Epithelial cell of proximal tubule (primary cell): Measurements from ENCODE around the gene HDHD3. TPM values are rescaled to one million over a fixed set of nuclear protein-coding genes. Genes with fewer than 3 reads are reported as not detected.
"Not testable (repeated sequence)": the region's sequence is repeated elsewhere in the genome, so short reads cannot be mapped to it uniquely, and the experiment has no call there.

Source experiments
- DNase-seq: peaks from one replicate; pipeline ENCODE4 v3.0.0-alpha.2; 2011; ENCODE audit warnings: low read depth
- H3K4me3 ChIP-seq: 2 replicates; pipeline ENCODE4 v1.5.1; 2011; ENCODE audit warnings: low read depth, mild to moderate bottlenecking, low read length
- CTCF ChIP-seq: conservative IDR thresholded peaks from 2 replicates; pipeline ENCODE4 v1.5.1; 2012; ENCODE audit warnings: low read depth, mild to moderate bottlenecking, low read length
- total RNA-seq: library from RNA; depleted of rRNA; stranded (reverse); fragments of >200 nt; gene quantifications from 2 replicates; pipeline ENCODE4 v1.2.3, GENCODE V29; 2015

The HDHD3 gene
- total RNA-seq, 1 donor from 2014 or later, result 13.5 TPM

GRCh38 chr9:113368982-113369854, 7.6 kb downstream of the HDHD3 start:
- no peak overlapping the region for H3K4me3 ChIP-seq
- no peak for DNase-seq
- TF ChIP-seq CTCF, result no peak

GRCh38 chr9:113368348-113368981, 8.3 kb downstream of the HDHD3 start:
- no peak for DNase-seq
- TF ChIP-seq CTCF, result no peak
- H3K4me3 ChIP-seq, result no peak overlapping the region

- DNase-seq, H3K4me3 ChIP-seq: not testable (repeated sequence)
These were observed 11.1 kb downstream of the HDHD3 start for GRCh38 chr9:113365652-113366051.

- H3K4me3 ChIP-seq, result no peak overlapping the region
- no peak for TF ChIP-seq CTCF
- DNase-seq, result no peak
These were observed 11.8 kb downstream of the HDHD3 start for GRCh38 chr9:113364951-113365350.

- DNase-seq, result no peak
- H3K4me3 ChIP-seq, result no peak overlapping the region
- TF ChIP-seq CTCF, result no peak
These were observed 13.4 kb downstream of the HDHD3 start for GRCh38 chr9:113363336-113363735.

GRCh38 chr9:113361304-113362018, 15.3 kb downstream of the HDHD3 start:
- no peak overlapping the region for H3K4me3 ChIP-seq
- no peak for TF ChIP-seq CTCF
- no peak for DNase-seq

- no peak for TF ChIP-seq CTCF
- no peak overlapping the region for H3K4me3 ChIP-seq
- DNase-seq, result no peak
These were observed 16.4 kb downstream of the HDHD3 start for GRCh38 chr9:113360242-113360842.
